GM12891 (cell line): ENCODE results near the gene MAGI1.

Experiments used
- POLR2A ChIP-seq: IDR thresholded peaks from 2 replicates; pipeline ENCODE4 v1.6.1; 2011; ENCODE audit warnings: low read depth, low read length, control low read depth
- POLR2AphosphoS5 ChIP-seq: IDR thresholded peaks from 2 replicates; pipeline ENCODE4 v1.6.1; 2011; ENCODE audit warnings: low read depth, low read length, control low read depth
- SPI1 ChIP-seq: IDR thresholded peaks from 2 replicates; pipeline ENCODE4 v1.6.1; 2011; ENCODE audit warnings: low read depth, low read length, control low read depth

DNA sequence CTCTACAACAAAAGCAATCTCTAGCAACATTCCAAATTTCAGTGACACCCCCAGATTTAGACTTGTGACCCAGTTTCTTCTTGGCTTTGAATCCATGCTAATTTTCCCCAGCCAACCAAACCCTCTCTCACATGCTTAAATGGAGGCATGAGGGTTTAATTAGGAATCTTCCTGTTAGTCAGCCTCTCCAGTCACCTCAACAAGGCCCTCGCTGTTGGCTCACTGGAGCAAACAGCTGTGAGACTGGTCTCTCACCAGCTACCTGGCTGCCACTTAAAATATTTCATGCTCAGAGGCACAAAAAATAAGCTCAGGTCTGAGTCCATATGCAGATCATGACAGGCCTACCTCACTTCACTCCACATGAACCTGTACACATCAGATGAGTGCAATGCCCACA is 720.5 kb downstream of the MAGI1 start:
- TF ChIP-seq POLR2AphosphoS5 (no peak), POLR2A (no peak), SPI1 (no peak)
